HepG2 (cell line): ENCODE data around the gene SOBP. TPM values are rescaled to one million over a fixed set of nuclear protein-coding genes. Genes with fewer than 3 reads are reported as not detected.

Source experiments
- ATAC-seq: fragments of 200-7000 bp; cut with Tn5 transposase; 3 replicates; pipeline ENCODE4 v1.9.1; 2020; ENCODE audit warnings: mild to moderate bottlenecking, moderate library complexity
- BruUV-seq: library from RNA; stranded (reverse); fragments of 400-500 nt; replicated peaks from 2 replicates; lab custom pipeline; 2021; lab: Mats Ljungman, UMichigan
- CTCF ChIA-PET: fragments of 300-600 bp; formaldehyde crosslinking; extraction: SDS; loops from one replicate; lab custom pipeline; 2021; ENCODE audit warnings: low total read pairs, inconsistent platforms, low intra/inter-chr PET ratio; lab: Yijun Ruan, JAX
- POLR2A ChIA-PET: fragments of 350-600 bp; sonication (Branson Sonifier 250); formaldehyde crosslinking; loops from one replicate; lab custom pipeline; 2020; ENCODE audit warnings: antibody characterized with exemption, inconsistent platforms; lab: Yijun Ruan, JAX
- DNase-seq: peaks from one replicate; pipeline ENCODE4 v3.0.0-alpha.2; 2015; ENCODE audit warnings: low spot score
- FAIRE-seq: peaks from 3 replicates; lab custom pipeline; 2011; peaks lifted over from hg19 to GRCh38; lab: Jason Lieb, UNC
- H2AFZ ChIP-seq: one replicate; pipeline ENCODE4 v1.6.1; 2011; ENCODE audit warnings: low read length, inconsistent platforms
- H3K27ac ChIP-seq: fragments of 300-600 bp; 3 replicates; pipeline ENCODE4 v1.8.0; 2011; ENCODE audit warnings: mixed run types, mild to moderate bottlenecking, mixed read lengths, low read length, inconsistent platforms; ENCODE audit not compliant: insufficient read depth; ENCODE audit errors: extremely low read length
- H3K27me3 ChIP-seq, 2 experiments: fragments of 200-600 bp in 1 of 2; 2 replicates in 1 of 2; 3 replicates in 1 of 2; pipeline versions ENCODE4 v1.6.0 to v1.8.0; 2011; ENCODE audit warnings: low read length in 2 of 2, mild to moderate bottlenecking in 2 of 2, moderate library complexity in 2 of 2, inconsistent platforms in 1 of 2; ENCODE audit not compliant: insufficient read depth in 2 of 2, control insufficient read depth in 1 of 2
- H3K36me3 ChIP-seq, 2 experiments: fragments of 200-600 bp in 1 of 2; replicated peaks in 1 of 2; 2 replicates in 1 of 2; 3 replicates in 1 of 2; pipeline versions ENCODE4 v1.5.1 to v1.8.0; 2011; ENCODE audit warnings: low read length in 2 of 2, inconsistent platforms in 1 of 2; ENCODE audit not compliant: insufficient read depth in 2 of 2, control insufficient read depth in 1 of 2
- H3K4me1 ChIP-seq: 2 replicates; pipeline ENCODE4 v1.5.1; 2012; ENCODE audit warnings: low read length, inconsistent platforms; ENCODE audit not compliant: insufficient read depth
- H3K4me2 ChIP-seq: 2 replicates; pipeline ENCODE4 v1.6.0; 2011; ENCODE audit warnings: low read depth, low read length, inconsistent platforms
- H3K4me3 ChIP-seq, 3 experiments: fragments of 200-600 bp in 1 of 3; sonication (generic), shearing (Covaris generic) in 1 of 3; replicated peaks in 1 of 3; 2 replicates each; pipeline ENCODE4 v1.5.1; 2011 to 2016; ENCODE audit warnings: low read length in 3 of 3, inconsistent platforms in 2 of 3, low read depth in 2 of 3, mild to moderate bottlenecking in 2 of 3, control low read depth in 1 of 3, mixed read lengths in 1 of 3; ENCODE audit not compliant: insufficient read depth in 1 of 3
- H3K79me2 ChIP-seq: one replicate; pipeline ENCODE4 v1.6.1; 2011; ENCODE audit warnings: low read length, inconsistent platforms; ENCODE audit not compliant: insufficient read depth
- H3K9ac ChIP-seq: 2 replicates; pipeline ENCODE4 v1.6.0; 2011; ENCODE audit warnings: mild to moderate bottlenecking, low read depth, low read length, inconsistent platforms; ENCODE audit not compliant: insufficient read depth
- H3K9me3 ChIP-seq: 2 replicates; pipeline ENCODE4 v1.5.1; 2012; ENCODE audit warnings: mild to moderate bottlenecking, low read length
- H4K20me1 ChIP-seq: 2 replicates; pipeline ENCODE4 v1.6.0; 2011; ENCODE audit warnings: inconsistent platforms, mild to moderate bottlenecking, low read length, moderate library complexity; ENCODE audit not compliant: insufficient read depth
- CHD4 ChIP-seq: fragments of 200-600 bp; sonication (generic); IDR thresholded peaks from 2 replicates; pipeline ENCODE4 v1.7.0; 2017; ENCODE audit warnings: mild to moderate bottlenecking, low read length, borderline replicate concordance
- DNMT3B ChIP-seq: conservative IDR thresholded peaks from 2 replicates; pipeline ENCODE4 v1.6.1; 2016; ENCODE audit warnings: missing biosample characterization, control low read depth
- HDAC2 ChIP-seq: sonication (generic); formaldehyde crosslinking; IDR thresholded peaks from 2 replicates; pipeline ENCODE4 v1.4.0; 2020; ENCODE audit warnings: missing genetic modification reagents
- MAZ ChIP-seq, 2 experiments: sonication (generic) in 1 of 2; formaldehyde crosslinking in 1 of 2; IDR thresholded peaks; 2 replicates each; pipeline versions ENCODE4 v1.5.0 to v1.6.1; 2012 to 2020; ENCODE audit warnings: low read depth in 2 of 2, mild to moderate bottlenecking in 2 of 2, borderline replicate concordance in 1 of 2, improper control_type of control experiment in 1 of 2, low read length in 1 of 2, missing genetic modification reagents in 1 of 2, moderate library complexity in 1 of 2
- MXI1 ChIP-seq: IDR thresholded peaks from 3 replicates; pipeline ENCODE4 v1.6.1; 2012; ENCODE audit warnings: low read depth, low read length, inconsistent platforms, borderline replicate concordance
- ZFP36L2 ChIP-seq: sonication (generic); formaldehyde crosslinking; IDR thresholded peaks from 2 replicates; pipeline ENCODE4 v1.4.0; 2020; ENCODE audit warnings: missing genetic modification reagents
- ZFP62 ChIP-seq: sonication (generic); formaldehyde crosslinking; IDR thresholded peaks from 2 replicates; pipeline ENCODE4 v1.4.0; 2020; ENCODE audit warnings: missing genetic modification reagents
- ZNF234 ChIP-seq: sonication (generic); formaldehyde crosslinking; conservative IDR thresholded peaks from 2 replicates; pipeline ENCODE4 v1.5.1; 2020; ENCODE audit warnings: mild to moderate bottlenecking, missing genetic modification reagents
- ZNF44 ChIP-seq: sonication (generic); formaldehyde crosslinking; IDR thresholded peaks from 2 replicates; pipeline ENCODE4 v1.5.1; 2020; ENCODE audit warnings: mild to moderate bottlenecking, missing genetic modification reagents
- ZNF564 ChIP-seq: sonication (generic); formaldehyde crosslinking; IDR thresholded peaks from 2 replicates; pipeline ENCODE4 v1.8.1; 2023; ENCODE audit warnings: mild to moderate bottlenecking, missing genetic modification reagents
- ZNF607 ChIP-seq: sonication (generic); formaldehyde crosslinking; IDR thresholded peaks from 2 replicates; pipeline ENCODE4 v1.5.1; 2020; ENCODE audit warnings: missing genetic modification reagents, mild to moderate bottlenecking, borderline replicate concordance
- WGBS: methylation state at CpG from one replicate; pipeline ENCODE4 v1.1.6; 2017; ENCODE audit warnings: low lambda C conversion rate; 5-methylcytosine and 5-hydroxymethylcytosine counted together
- in situ Hi-C: cut with HindIII; loops from 2 replicates; pipeline ENCODE4 v1.10.0; 2017; ENCODE audit warnings: low pct_unique_long_range_greater_than_20kb; ENCODE audit not compliant: extremely low pct_ligation_motif_present
- intact Hi-C: fragments of 100-400 bp; cut with micrococcal nuclease; formaldehyde crosslinking; loops from one replicate; pipeline ENCODE4 v1.10.0; 2022; ENCODE audit not compliant: unreplicated experiment
- polyA plus RNA-seq, 8 experiments: library from polyadenylated mRNA; depleted of rRNA in 3 of 8; stranded (reverse) in 7 of 8; unstranded in 1 of 8; fragments of >200 nt; fragmentation: Illumina TruSeq in 4 of 8; extraction: Trizol in 4 of 8; gene quantifications; 2 replicates each; pipeline versions ENCODE4 v1.2.1 to v1.2.3, GENCODE V29; 2011 to 2016; ENCODE audit warnings: low read depth in 4 of 8, missing spikeins in 1 of 8, mixed read lengths in 1 of 8; ENCODE audit not compliant: insufficient read depth in 1 of 8
- total RNA-seq, 5 experiments: library from RNA; depleted of rRNA; stranded (reverse); fragments of >200 nt; fragmentation: Illumina TruSeq; extraction: Trizol; gene quantifications; 2 replicates each; pipeline ENCODE4 v1.2.3, GENCODE V29; 2016; ENCODE audit warnings: low read depth in 1 of 5
- TF ChIP-seq, protein P1 (sequence below): IDR thresholded peaks from 2 replicates; pipeline ENCODE4 v1.6.1; 2016; ENCODE audit warnings: missing compliant biosample characterization, missing genetic modification reagents, borderline replicate concordance
- TF ChIP-seq, protein P2 (sequence below): sonication (generic); formaldehyde crosslinking; IDR thresholded peaks from 2 replicates; pipeline ENCODE4 v1.5.0; 2020; ENCODE audit warnings: mild to moderate bottlenecking, low read depth, missing genetic modification reagents, borderline replicate concordance
- TF ChIP-seq, protein P3 (sequence below), 2 experiments: IDR thresholded peaks; 2 replicates each; pipeline ENCODE4 v1.6.1; 2011 to 2012; ENCODE audit warnings: low read length in 2 of 2, borderline replicate concordance in 1 of 2, low read depth in 1 of 2, mild to moderate bottlenecking in 1 of 2, moderate library complexity in 1 of 2
- TF ChIP-seq, protein P4 (sequence below): sonication (generic); formaldehyde crosslinking; IDR thresholded peaks from 2 replicates; pipeline ENCODE4 v1.5.0; 2020; ENCODE audit warnings: missing genetic modification reagents
- TF ChIP-seq, protein P5 (sequence below): sonication (generic); formaldehyde crosslinking; IDR thresholded peaks from 2 replicates; pipeline ENCODE4 v1.4.0; 2020; ENCODE audit warnings: missing genetic modification reagents

Gene SOBP
- total and polyA plus RNA-seq, 2 of the 13 experiments (the other 11 are each of a cell fraction or from before 2014, with no cell fraction given) = 1.5 to 6.9 TPM

DNA sequence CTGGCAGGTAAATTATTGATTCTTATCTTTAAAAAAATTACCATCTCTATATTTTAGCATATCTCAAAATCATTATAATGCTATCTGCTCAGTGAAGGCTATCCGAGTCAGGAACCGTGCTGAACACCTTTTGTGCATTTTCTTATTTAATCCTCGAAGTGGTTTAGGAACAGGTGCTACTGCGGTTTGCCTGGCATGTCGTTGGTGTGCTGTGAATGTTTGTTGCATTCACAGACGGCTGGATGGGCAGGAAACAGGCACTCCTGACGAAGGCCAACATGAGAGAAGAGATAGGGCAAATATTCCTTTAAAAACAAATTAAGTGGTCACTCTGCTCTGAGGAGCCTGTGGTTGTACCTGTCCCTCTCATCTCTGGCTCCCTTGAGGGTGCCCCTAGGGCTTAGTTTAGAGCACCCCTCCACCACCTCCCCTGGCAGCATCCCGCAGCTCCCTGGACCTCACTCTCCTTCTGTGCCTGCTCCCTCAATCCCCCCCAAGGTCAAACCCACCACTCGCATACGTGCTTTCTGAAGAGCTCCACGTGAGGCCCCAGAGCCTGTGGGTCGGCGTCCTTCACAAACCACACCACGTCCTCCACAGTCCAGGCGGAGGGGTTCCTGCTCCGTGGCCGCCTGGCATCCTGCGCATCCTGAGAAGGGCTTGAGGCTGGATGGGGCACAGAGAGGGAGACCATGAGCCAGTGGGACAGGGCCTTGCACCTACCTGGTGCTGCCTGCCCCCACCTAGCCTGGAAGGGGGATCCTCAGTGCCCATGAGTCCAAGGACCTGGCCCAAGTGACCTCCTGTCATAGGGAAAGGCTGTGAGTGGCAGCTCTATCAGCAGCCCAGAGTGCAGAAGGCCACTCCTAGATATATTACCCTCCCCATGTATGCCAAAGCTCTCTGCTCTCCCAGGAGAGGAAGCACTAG is 217.7 kb downstream of the SOBP start:
- Histone ChIP-seq H4K20me1 (no peaks in the 10 kb centered on the region), H3K4me1 (peaks cover 11% of the 10 kb centered on the region), H3K27me3 (peaks cover 0 to 10% of the 10 kb centered on the region in 2 experiments; a peak in 2 of 5 replicates), H2AFZ (no peak overlapping the region), H3K79me2 (no peaks in the 10 kb centered on the region), H3K4me3 (no peak overlapping the region), H3K27ac (no peak overlapping the region), H3K4me2 (no peak overlapping the region), H3K9me3 (no peaks in the 10 kb centered on the region), H3K9ac (no peak overlapping the region), H3K36me3 (no peaks in the 10 kb centered on the region)
- no TSS peak for BruUV-seq
- no peak for ATAC-seq
- intact Hi-C loops (no loop called here), in situ Hi-C loops (no loop called here)
- DNase-seq = no peak
- no peak for FAIRE-seq
- WGBS = 62% methylated on average over 18 of the region's 18 CpGs
- CTCF ChIA-PET = no interaction called here
- POLR2A ChIA-PET = no interaction called here
- TF ChIP-seq MXI1 (no peak), ZFP62 (CRISPR knock-in tag) (no peak), ZNF607 (CRISPR knock-in tag) (no peak), ZFP36L2 (CRISPR knock-in tag) (no peak), ZNF234 (CRISPR knock-in tag) (no peak), DNMT3B (no peak), ZNF44 (CRISPR knock-in tag) (no peak), ZNF564 (CRISPR knock-in tag) (no peak), CHD4 (no peak), HDAC2 (CRISPR knock-in tag) (no peak), MAZ (IDR thresholded peaks at IDR 0.05; ENCODE audit: borderline replicate concordance, low read depth, low read length) (no peak), MAZ (CRISPR knock-in tag; IDR thresholded peaks at IDR 0.05; ENCODE audit: low read depth) (no peak)
- TF ChIP-seq, protein P1, sequence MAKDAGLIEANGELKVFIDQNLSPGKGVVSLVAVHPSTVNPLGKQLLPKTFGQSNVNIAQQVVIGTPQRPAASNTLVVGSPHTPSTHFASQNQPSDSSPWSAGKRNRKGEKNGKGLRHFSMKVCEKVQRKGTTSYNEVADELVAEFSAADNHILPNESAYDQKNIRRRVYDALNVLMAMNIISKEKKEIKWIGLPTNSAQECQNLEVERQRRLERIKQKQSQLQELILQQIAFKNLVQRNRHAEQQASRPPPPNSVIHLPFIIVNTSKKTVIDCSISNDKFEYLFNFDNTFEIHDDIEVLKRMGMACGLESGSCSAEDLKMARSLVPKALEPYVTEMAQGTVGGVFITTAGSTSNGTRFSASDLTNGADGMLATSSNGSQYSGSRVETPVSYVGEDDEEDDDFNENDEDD = no peak
- TF ChIP-seq, protein P2, sequence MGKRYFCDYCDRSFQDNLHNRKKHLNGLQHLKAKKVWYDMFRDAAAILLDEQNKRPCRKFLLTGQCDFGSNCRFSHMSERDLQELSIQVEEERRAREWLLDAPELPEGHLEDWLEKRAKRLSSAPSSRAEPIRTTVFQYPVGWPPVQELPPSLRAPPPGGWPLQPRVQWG = no peak
- TF ChIP-seq, protein P3, sequence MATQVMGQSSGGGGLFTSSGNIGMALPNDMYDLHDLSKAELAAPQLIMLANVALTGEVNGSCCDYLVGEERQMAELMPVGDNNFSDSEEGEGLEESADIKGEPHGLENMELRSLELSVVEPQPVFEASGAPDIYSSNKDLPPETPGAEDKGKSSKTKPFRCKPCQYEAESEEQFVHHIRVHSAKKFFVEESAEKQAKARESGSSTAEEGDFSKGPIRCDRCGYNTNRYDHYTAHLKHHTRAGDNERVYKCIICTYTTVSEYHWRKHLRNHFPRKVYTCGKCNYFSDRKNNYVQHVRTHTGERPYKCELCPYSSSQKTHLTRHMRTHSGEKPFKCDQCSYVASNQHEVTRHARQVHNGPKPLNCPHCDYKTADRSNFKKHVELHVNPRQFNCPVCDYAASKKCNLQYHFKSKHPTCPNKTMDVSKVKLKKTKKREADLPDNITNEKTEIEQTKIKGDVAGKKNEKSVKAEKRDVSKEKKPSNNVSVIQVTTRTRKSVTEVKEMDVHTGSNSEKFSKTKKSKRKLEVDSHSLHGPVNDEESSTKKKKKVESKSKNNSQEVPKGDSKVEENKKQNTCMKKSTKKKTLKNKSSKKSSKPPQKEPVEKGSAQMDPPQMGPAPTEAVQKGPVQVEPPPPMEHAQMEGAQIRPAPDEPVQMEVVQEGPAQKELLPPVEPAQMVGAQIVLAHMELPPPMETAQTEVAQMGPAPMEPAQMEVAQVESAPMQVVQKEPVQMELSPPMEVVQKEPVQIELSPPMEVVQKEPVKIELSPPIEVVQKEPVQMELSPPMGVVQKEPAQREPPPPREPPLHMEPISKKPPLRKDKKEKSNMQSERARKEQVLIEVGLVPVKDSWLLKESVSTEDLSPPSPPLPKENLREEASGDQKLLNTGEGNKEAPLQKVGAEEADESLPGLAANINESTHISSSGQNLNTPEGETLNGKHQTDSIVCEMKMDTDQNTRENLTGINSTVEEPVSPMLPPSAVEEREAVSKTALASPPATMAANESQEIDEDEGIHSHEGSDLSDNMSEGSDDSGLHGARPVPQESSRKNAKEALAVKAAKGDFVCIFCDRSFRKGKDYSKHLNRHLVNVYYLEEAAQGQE (IDR thresholded peaks at IDR 0.05; ENCODE audit: borderline replicate concordance in 1 of 2, low read depth in 1 of 2, low read length in 2 of 2) = no peak
- TF ChIP-seq, protein P4, sequence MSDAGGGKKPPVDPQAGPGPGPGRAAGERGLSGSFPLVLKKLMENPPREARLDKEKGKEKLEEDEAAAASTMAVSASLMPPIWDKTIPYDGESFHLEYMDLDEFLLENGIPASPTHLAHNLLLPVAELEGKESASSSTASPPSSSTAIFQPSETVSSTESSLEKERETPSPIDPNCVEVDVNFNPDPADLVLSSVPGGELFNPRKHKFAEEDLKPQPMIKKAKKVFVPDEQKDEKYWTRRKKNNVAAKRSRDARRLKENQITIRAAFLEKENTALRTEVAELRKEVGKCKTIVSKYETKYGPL (CRISPR knock-in tag) = no peak
- TF ChIP-seq, protein P5, sequence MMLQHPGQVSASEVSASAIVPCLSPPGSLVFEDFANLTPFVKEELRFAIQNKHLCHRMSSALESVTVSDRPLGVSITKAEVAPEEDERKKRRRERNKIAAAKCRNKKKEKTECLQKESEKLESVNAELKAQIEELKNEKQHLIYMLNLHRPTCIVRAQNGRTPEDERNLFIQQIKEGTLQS = no peak
